Smooth muscle cell (in vitro differentiated cells): ENCODE data around the gene HIGD2B. TPM values are rescaled to one million over a fixed set of nuclear protein-coding genes. Genes with fewer than 3 reads are reported as not detected.
A peak's percentile ranks its signal among the peaks of the same experiment; 100 is the strongest.
"Not testable (repeated sequence)": the region's sequence is repeated elsewhere in the genome, so short reads cannot be mapped to it uniquely, and the experiment has no call there.

ENCODE experiments used
- DNase-seq: peaks from one replicate; lab custom pipeline; 2025; ENCODE audit not compliant: unreplicated experiment; lab: John Stamatoyannopoulos, UW
- H2AFZ ChIP-seq: fragments of 200-600 bp; sonication (generic); 2 replicates; pipeline ENCODE4 v1.6.0; 2016; ENCODE audit warnings: antibody characterized with exemption, low read depth, mild to moderate bottlenecking
- H3F3A ChIP-seq: fragments of 200-600 bp; sonication (generic); 2 replicates; pipeline ENCODE4 v1.6.0; 2017; ENCODE audit warnings: antibody characterized with exemption, low read depth
- H3K27ac ChIP-seq: fragments of 200-600 bp; sonication (generic); 2 replicates; pipeline ENCODE4 v1.5.1; 2016; ENCODE audit warnings: low read depth, mild to moderate bottlenecking
- H3K27me3 ChIP-seq: fragments of 200-600 bp; sonication (generic); 2 replicates; pipeline ENCODE4 v1.6.1; 2016; ENCODE audit warnings: low read depth, mild to moderate bottlenecking
- H3K36me3 ChIP-seq: fragments of 200-600 bp; sonication (generic); 2 replicates; pipeline ENCODE4 v1.5.1; 2016; ENCODE audit warnings: low read depth
- H3K4me1 ChIP-seq: fragments of 200-600 bp; sonication (generic); 2 replicates; pipeline ENCODE4 v1.5.1; 2016; ENCODE audit warnings: low read depth
- H3K4me2 ChIP-seq: fragments of 200-600 bp; sonication (generic); 2 replicates; pipeline ENCODE4 v1.6.0; 2016; ENCODE audit warnings: mild to moderate bottlenecking
- H3K4me3 ChIP-seq: fragments of 200-600 bp; sonication (generic); 2 replicates; pipeline ENCODE4 v1.5.1; 2016; ENCODE audit warnings: mild to moderate bottlenecking
- H3K79me2 ChIP-seq: fragments of 200-600 bp; sonication (generic); 2 replicates; pipeline ENCODE4 v1.6.0; 2016; ENCODE audit warnings: low read depth, mild to moderate bottlenecking
- H3K9ac ChIP-seq: fragments of 200-600 bp; sonication (generic); 2 replicates; pipeline ENCODE4 v1.6.0; 2016; ENCODE audit warnings: low read depth
- H3K9me3 ChIP-seq: fragments of 200-600 bp; sonication (generic); replicated peaks from 2 replicates; pipeline ENCODE4 v1.5.1; 2016; ENCODE audit warnings: low read depth
- H4K20me1 ChIP-seq: fragments of 200-600 bp; sonication (generic); 2 replicates; pipeline ENCODE4 v1.6.0; 2016; ENCODE audit warnings: low read depth
- WGBS: methylation state at CpG from one replicate; pipeline ENCODE4 v1.1.7; 2016; ENCODE audit warnings: low lambda C conversion rate; 5-methylcytosine and 5-hydroxymethylcytosine counted together
- polyA plus RNA-seq: library from polyadenylated mRNA; unstranded; fragments of >200 nt; fragmentation: Nextera tagmentation; extraction: Ambion mirVana; gene quantifications from 2 replicates; pipeline ENCODE4 v1.2.1, GENCODE V29; 2016
- total RNA-seq: library from RNA; depleted of rRNA; stranded (reverse); fragments of >200 nt; gene quantifications from 2 replicates; pipeline ENCODE4 v1.2.3, GENCODE V29; 2014
- TF ChIP-seq, protein P1 (sequence below): fragments of 200-600 bp; sonication (generic); IDR thresholded peaks from 2 replicates; pipeline ENCODE4 v1.5.1; 2017; ENCODE audit warnings: borderline replicate concordance, mild to moderate bottlenecking, antibody characterized with exemption; ENCODE audit not compliant: insufficient read depth, poor library complexity, severe bottlenecking

Gene HIGD2B
- total and polyA plus RNA-seq, 2 experiments from 2014 or later: not detected

DNA sequence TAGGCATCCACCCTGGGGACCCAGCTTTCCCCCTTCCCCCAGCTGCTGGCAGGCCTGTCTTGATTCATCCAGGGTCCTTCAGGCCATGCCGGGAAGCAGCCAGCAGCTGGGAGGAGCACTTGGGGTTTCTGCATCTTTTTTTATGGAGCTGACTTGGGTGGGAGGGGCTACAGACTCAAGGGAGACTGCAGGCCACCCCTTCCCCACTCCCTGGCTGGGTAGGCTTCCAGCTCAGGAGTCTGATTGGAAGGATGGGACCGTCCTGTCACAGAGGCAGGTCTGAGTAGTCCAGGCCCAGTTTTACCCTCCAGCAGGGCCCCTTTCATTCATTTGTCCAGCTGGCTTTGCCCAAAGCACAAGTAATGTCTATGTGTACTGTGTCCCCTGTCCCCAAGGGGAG, 43.7 kb downstream of the HIGD2B start:
- not testable (repeated sequence) for H3K79me2 ChIP-seq, H3K4me1 ChIP-seq, H3F3A ChIP-seq, H3K9ac ChIP-seq, H3K4me2 ChIP-seq, H3K4me3 ChIP-seq, H3K36me3 ChIP-seq, DNase-seq, H3K27me3 ChIP-seq, H3K9me3 ChIP-seq, H2AFZ ChIP-seq, H3K27ac ChIP-seq, H4K20me1 ChIP-seq
- no CpG with 5 or more reads among the region's 2 CpGs for WGBS

DNA sequence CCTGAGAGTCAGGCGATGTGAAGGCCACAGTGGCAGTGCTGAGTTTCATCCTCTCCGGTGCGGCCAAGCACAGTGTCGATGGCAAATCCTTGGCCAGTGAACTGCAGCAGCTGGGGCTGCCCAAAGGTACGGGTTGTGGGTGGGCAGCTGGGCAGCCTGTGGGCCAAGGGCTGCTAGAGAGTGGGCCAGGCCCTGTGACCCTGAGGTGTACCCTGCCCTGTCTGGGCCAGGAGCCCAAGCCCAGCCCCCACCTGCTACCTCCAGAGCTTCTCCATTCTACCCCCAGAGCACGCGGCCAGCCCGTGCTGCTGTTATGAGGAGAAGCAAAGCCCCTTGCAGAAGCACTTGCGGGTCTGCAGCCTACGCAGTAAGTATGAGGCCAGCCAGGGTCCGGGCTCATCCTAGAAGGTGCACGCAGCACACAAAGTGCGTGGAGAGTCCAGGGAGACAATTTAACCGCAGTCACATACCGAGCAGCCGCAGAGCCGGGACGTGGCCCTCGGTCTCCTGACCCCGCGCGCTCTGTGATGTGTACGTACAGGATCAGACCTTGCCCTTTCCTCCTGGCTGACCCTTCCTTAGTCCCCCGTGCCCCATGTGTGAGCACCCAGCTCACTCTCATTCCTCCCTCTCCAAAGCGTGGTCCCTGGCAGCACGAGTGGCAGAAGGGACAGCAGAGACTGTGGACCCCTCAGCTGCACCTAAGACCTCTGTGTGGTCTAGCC, 46.1 kb downstream of the HIGD2B start:
- no CpG with 5 or more reads among the region's 26 CpGs for WGBS
- H2AFZ ChIP-seq, H3K9ac ChIP-seq, H3F3A ChIP-seq, DNase-seq, H3K27ac ChIP-seq, H3K9me3 ChIP-seq, H3K27me3 ChIP-seq, H4K20me1 ChIP-seq, H3K4me1 ChIP-seq, H3K4me2 ChIP-seq, H3K4me3 ChIP-seq, H3K36me3 ChIP-seq, H3K79me2 ChIP-seq: not testable (repeated sequence)

DNA sequence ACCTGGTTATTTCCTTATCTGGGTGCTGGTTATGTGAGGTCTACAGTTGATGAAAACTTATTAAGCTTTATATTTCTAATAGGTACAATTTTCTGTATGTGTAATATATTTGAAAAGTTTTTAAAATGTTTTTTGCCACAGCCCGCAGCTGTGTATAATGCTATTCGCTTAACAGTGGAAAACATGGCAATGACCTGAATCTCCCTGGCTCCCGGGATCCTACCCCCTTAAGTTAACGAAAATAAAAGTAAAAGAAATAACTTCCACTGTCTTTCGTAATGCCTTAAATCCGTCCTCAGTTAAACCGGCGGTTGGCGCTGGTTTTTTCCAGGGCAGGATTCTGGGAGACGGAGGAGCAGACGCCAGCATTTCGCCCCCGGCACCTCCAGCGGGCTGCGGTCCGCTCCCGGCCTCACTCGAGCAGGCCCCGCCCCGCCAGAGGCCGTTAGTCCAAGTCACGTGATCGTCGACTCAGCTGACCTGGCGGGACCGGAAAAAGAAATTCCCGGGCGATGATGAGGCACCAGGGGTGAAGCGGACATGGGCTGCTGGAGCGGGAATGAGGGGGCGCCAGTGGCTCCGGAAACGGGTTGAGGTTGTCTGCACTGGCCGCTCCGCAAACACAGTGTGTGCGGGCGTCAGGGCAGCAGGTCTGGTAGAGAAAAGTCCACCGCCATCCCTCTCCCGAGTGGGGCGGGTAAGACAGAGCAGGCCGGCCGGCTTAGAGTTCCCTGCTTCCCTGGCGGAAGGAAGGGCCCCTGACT, 49.3 kb downstream of the HIGD2B start:
- H4K20me1 ChIP-seq, H3K9ac ChIP-seq, DNase-seq, H2AFZ ChIP-seq, H3K36me3 ChIP-seq, H3K27ac ChIP-seq, H3K4me1 ChIP-seq, H3F3A ChIP-seq, H3K79me2 ChIP-seq, H3K9me3 ChIP-seq, H3K27me3 ChIP-seq: not testable (repeated sequence)
- Histone ChIP-seq H3K4me2 (peak overlapping the region; percentile 76), H3K4me3 (peak overlapping the region; percentile 41)
- WGBS: 15% methylated on average over 5 of the region's 43 CpGs

DNA sequence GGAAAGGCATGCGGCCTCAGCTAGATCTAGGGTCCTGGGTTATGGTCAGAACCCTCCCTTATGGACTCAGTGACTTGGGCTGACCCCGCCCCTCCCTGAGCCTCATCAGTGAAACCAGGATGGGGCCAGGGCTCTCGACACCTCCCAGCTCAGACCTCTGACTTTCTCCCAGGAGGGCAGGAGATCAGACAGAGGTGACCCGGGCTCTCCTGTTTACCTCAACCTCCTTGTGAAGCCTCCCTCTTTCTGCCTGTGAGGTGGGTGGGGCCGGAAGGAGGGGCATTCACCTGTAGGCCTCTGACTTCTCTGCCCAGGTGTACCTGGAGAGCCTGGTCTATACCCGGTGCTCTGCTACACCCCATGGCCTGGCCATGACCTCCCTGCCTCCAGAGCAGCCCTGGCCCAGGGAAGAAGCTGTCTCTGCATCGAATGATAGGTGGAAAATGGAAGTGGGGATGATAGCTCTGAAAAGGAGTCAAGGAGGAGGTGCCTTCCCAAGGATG, 56.9 kb downstream of the HIGD2B start:
- H3K79me2 ChIP-seq, DNase-seq, H2AFZ ChIP-seq, H3K27me3 ChIP-seq, H3K4me2 ChIP-seq, H3K9ac ChIP-seq, H3K4me3 ChIP-seq, H3K4me1 ChIP-seq, H3F3A ChIP-seq, H4K20me1 ChIP-seq, H3K36me3 ChIP-seq, H3K27ac ChIP-seq, H3K9me3 ChIP-seq: not testable (repeated sequence)
- 82% methylated on average over 7 of the region's 7 CpGs for WGBS

DNA sequence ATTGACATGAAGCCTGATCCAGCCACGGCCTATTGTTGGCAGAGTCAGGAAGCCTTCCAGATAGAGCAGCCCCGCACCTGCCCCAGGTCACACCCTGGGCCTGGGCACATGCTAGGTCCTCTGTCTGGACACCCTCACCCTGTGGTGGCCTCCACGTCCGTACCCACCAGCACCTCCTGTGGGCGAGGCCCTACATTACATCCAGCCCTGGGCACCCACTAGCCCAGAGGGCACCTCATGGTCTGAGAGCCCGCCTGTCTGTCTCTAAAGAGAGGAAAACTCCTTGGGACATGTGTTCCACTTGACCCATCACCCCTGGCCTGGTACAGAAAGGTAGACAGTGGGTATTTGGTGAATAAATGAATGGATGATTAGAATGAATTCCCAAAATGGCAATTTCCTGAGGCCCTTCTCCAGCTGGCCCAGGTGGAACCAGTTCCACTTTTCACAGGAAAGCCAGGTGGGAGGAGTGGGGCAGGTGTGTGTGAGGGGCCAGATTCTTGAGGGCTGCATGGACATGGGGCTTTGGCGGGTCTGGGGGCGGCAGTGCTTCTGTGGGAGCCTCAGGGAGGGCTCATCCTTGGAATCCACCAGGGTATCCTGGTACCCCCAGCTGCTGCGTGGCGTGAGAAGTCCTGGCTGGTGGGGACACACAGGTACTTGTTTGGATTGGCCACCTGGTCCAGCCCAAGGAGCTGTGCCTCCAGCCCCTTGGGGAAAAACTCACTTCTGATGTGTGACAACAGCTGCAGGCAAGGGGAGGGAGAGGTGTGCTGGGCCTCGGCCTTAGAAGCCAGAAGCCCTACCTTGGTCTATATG, 57.5 kb downstream of the HIGD2B start:
- not testable (repeated sequence) for H3K4me3 ChIP-seq, H4K20me1 ChIP-seq, H3F3A ChIP-seq, H3K27me3 ChIP-seq, H2AFZ ChIP-seq, DNase-seq, H3K4me2 ChIP-seq, H3K36me3 ChIP-seq, H3K79me2 ChIP-seq, H3K27ac ChIP-seq, H3K9me3 ChIP-seq, H3K9ac ChIP-seq, H3K4me1 ChIP-seq
- WGBS: 90% methylated on average over 11 of the region's 11 CpGs
- TF ChIP-seq, protein P1, sequence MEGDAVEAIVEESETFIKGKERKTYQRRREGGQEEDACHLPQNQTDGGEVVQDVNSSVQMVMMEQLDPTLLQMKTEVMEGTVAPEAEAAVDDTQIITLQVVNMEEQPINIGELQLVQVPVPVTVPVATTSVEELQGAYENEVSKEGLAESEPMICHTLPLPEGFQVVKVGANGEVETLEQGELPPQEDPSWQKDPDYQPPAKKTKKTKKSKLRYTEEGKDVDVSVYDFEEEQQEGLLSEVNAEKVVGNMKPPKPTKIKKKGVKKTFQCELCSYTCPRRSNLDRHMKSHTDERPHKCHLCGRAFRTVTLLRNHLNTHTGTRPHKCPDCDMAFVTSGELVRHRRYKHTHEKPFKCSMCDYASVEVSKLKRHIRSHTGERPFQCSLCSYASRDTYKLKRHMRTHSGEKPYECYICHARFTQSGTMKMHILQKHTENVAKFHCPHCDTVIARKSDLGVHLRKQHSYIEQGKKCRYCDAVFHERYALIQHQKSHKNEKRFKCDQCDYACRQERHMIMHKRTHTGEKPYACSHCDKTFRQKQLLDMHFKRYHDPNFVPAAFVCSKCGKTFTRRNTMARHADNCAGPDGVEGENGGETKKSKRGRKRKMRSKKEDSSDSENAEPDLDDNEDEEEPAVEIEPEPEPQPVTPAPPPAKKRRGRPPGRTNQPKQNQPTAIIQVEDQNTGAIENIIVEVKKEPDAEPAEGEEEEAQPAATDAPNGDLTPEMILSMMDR: peak; percentile 26

DNA sequence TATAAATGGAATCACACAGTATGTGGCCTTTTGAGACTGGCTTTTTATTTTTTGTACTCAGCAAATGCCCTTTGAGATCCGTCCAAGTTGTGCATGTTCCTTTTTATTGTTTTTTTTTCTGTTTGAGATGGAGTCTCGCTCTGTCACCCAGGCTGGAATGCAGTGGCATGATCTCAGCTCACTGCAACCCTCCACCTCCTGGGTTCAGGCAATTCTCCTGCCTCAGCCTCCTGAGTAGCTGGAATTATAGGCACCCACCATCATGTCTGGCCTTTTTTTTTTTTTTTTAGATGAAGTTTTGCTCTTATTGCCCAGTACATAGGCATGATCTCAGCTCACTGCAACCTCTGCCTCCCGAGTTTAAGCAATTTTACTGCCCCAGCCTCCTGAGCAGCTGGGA, 59.8 kb downstream of the HIGD2B start:
- H3K27me3 ChIP-seq, H3F3A ChIP-seq, H3K36me3 ChIP-seq, H3K27ac ChIP-seq, H3K9me3 ChIP-seq, H3K9ac ChIP-seq, H3K4me1 ChIP-seq, H3K4me2 ChIP-seq, H4K20me1 ChIP-seq, H3K4me3 ChIP-seq, H3K79me2 ChIP-seq, H2AFZ ChIP-seq, DNase-seq: not testable (repeated sequence)
- WGBS: 84% methylated on average over 3 of the region's 3 CpGs
